Measurements from ENCODE around the gene TRIP10. TPM values are rescaled to one million over a fixed set of nuclear protein-coding genes. Genes with fewer than 3 reads are reported as not detected.

The TRIP10 gene
- total RNA-seq, 4 donors from 2014 or later, result 94.1 to 129 (median 104) TPM

- peaks cover 0 to 10% (median 0%) of the 10 kb centered on the region in 3 donors for H3K4me1 ChIP-seq
- H3K4me3 ChIP-seq, result no peak overlapping the region
- no peaks in the 10 kb centered on the region for H3K9me3 ChIP-seq
- TF ChIP-seq EP300 (IDR thresholded peaks at IDR 0.05), result no peak
- TF ChIP-seq CTCF (IDR thresholded peaks at IDR 0.05), result no peak
- TF ChIP-seq POLR2A (IDR thresholded peaks at IDR 0.05), result no peak
- TF ChIP-seq POLR2AphosphoS5 (IDR thresholded peaks at IDR 0.05), result no peak
- peaks cover 0 to 4% of the 10 kb centered on the region in 2 donors for H3K36me3 ChIP-seq
- WGBS, 2 donors (ENCODE audit: low coverage in 1 of 2), result 81 to 87% methylated on average over 5 to 13 of the region's 20 CpGs
- H3K27me3 ChIP-seq, result peaks cover 86% of the 10 kb centered on the region
- ATAC-seq, result no peak
- no peak overlapping the region for H3K27ac ChIP-seq
These were observed 26.5 kb upstream of the TRIP10 start for GRCh38 chr19:6712692-6713670.

DNA sequence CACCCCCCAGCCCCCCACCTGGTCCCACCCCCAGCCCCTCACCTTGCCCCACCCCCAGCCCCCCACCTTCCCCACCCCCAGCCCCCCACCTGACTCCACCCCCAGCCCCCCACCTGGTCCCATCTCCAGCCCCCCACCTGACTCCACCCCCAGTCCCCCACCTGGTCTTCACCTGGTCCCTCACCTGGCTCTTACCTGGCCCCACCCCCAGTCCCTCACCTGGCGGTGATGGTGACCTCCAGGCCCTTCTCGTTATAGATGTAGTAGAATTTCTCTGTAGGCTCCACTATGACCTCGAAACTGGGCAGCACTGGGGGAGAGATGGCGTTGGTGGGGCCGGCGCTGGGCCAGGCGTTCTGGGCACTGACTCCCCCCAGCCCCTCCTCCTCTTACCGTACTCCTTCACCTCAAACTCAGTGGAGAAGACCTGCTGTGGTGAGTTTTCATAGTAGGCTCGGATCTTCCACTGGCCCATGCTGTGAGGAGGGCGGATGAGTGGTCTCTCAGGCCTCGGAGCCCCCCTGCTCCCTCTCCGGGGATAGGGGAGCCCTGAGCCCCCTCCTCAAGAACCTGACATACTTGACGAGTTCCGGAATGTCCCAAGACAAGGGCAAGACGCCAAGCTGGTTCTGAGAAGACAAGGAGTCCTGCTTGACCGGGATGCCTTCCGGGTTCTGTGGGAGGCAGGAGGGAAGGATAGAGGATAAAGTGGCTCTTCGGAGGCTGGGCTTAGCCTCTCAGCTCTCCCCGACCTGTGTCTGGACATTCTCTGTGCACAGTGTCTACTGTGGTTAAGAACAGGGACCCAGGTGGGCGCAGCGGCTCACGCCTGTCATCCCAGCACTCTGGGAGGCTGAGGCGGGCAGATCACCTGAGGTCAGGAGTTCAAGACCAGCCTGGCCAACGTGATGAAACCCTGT, 25.4 kb upstream of the TRIP10 start:
- no peak overlapping the region for H3K4me3 ChIP-seq
- H3K9me3 ChIP-seq, result no peaks in the 10 kb centered on the region
- TF ChIP-seq CTCF (IDR thresholded peaks at IDR 0.05), result no peak
- TF ChIP-seq POLR2A (IDR thresholded peaks at IDR 0.05), result no peak
- no peak for TF ChIP-seq EP300 (IDR thresholded peaks at IDR 0.05)
- TF ChIP-seq POLR2AphosphoS5 (IDR thresholded peaks at IDR 0.05), result no peak
- H3K27me3 ChIP-seq, result peaks cover 87% of the 10 kb centered on the region
- peaks cover 0 to 4% of the 10 kb centered on the region in 2 donors for H3K36me3 ChIP-seq
- peaks cover 0 to 10% (median 0%) of the 10 kb centered on the region in 3 donors for H3K4me1 ChIP-seq
- H3K27ac ChIP-seq, result no peak overlapping the region
- ATAC-seq, result no peak
- no CpG with 5 or more reads among the region's 24 CpGs for WGBS, 2 donors (ENCODE audit: low coverage in 1 of 2)

DNA sequence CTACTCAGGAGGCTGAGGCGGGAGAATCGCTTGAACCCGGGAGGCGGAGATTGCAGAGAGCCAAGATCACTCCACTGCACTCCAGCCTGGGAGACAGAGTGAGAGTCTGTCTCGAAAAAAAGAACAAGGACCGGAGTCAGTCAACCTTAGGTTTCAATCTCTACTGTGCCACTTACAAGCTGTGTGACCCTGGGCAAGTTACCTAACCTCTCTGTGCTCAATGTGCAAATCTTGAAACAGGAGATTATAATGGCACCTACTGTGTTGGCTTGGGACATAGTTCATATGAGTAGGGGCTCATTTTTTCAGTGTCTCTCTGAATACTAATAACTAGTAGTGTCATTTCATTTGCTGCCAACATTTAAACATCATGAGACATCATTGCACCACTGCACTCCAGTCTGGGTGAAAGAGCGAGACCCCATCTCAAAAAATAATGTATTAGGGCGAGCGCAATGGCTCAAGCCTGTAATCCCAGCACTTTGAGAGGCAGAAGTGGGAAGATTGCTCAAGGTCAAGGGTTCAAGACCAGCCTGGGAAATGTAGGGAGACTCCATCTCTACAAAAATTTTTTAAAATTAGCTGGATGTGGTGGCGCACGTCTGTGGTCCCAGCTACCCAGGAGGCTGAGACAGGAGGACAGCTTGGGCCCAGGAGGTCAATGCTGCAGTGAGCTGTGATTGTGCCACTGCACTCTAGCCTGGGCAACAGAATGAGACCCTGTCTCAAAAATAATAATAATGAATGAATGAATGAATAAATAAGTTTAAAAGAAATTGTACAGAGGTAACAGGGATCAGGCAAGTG, 24.5 kb upstream of the TRIP10 start:
- H3K4me3 ChIP-seq, result no peak overlapping the region
- H3K9me3 ChIP-seq, result no peaks in the 10 kb centered on the region
- ATAC-seq, result no peak
- H3K27ac ChIP-seq, result no peak overlapping the region
- peaks cover 0 to 4% of the 10 kb centered on the region in 2 donors for H3K36me3 ChIP-seq
- TF ChIP-seq CTCF (IDR thresholded peaks at IDR 0.05) (no peak), POLR2AphosphoS5 (IDR thresholded peaks at IDR 0.05) (no peak), EP300 (IDR thresholded peaks at IDR 0.05) (no peak), POLR2A (IDR thresholded peaks at IDR 0.05) (no peak)
- peaks cover 84% of the 10 kb centered on the region for H3K27me3 ChIP-seq
- peaks cover 0 to 10% (median 0%) of the 10 kb centered on the region in 3 donors for H3K4me1 ChIP-seq
- WGBS, 2 donors (ENCODE audit: low coverage in 1 of 2), result 83 to 86% methylated on average over 2 to 8 of the region's 11 CpGs

GRCh38 chr19:6716610-6716970, 22.9 kb upstream of the TRIP10 start:
- peaks cover 0 to 4% of the 10 kb centered on the region in 2 donors for H3K36me3 ChIP-seq
- no peak for ATAC-seq
- 68 to 70% methylated on average over 4 to 6 of the region's 6 CpGs for WGBS, 2 donors (ENCODE audit: low coverage in 1 of 2)
- H3K9me3 ChIP-seq, result no peaks in the 10 kb centered on the region
- no peak overlapping the region for H3K27ac ChIP-seq
- TF ChIP-seq POLR2A (IDR thresholded peaks at IDR 0.05) (no peak), CTCF (IDR thresholded peaks at IDR 0.05) (no peak), POLR2AphosphoS5 (IDR thresholded peaks at IDR 0.05) (no peak), EP300 (IDR thresholded peaks at IDR 0.05) (no peak)
- no peak overlapping the region for H3K4me3 ChIP-seq
- H3K27me3 ChIP-seq, result peaks cover 68% of the 10 kb centered on the region
- no peaks in the 10 kb centered on the region for H3K4me1 ChIP-seq

Measured in gastroesophageal sphincter (tissue), 4 donors.